ENCODE results near the gene KRT6A.
"Not testable (repeated sequence)": the region's sequence is repeated elsewhere in the genome, so short reads cannot be mapped to it uniquely, and the experiment has no call there.

KRT6A gene

DNA sequence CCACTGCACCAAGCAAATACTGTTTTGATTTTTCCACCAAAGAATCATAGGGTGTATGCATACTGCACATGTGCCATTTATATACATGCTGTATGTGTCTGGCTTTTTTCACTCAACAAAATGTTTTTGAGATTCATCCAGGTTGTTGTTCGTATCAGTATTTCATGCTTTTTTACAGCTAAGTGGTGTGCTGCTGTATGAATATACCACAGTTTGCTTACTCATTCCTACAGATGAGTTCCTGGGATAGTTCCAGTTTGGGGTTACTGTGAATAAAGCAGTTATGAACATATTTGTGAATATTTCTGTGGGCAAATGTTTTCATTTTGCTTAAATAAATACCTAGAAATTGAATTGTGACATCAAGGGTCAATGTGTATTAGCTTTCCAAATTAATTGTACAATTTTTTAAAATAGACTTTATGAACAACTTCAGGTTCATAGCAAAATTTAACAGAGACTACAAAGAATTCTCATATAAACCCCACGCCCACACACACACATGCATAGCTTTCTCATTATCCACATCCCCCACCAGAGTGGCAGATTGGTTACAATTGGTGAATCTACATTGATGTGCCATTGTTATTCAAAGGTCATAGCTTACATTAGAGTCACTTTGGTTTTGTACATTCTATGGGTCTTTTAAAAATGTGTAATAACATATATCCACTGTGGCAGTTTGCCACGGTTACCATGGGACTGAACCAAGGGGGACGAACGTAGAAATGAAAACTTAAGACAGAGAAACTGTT is 6.9 kb upstream of the KRT6A start:
- no peak overlapping the region for H3K4me3 ChIP-seq (ENCODE audit: low read length in 2 of 2)
- no peaks in the 10 kb centered on the region for H3K27me3 ChIP-seq (ENCODE audit: control insufficient read depth in 1 of 2, insufficient read depth in 2 of 2, low read length in 2 of 2)
- no peaks in the 10 kb centered on the region for H3K36me3 ChIP-seq (ENCODE audit: control insufficient read depth in 2 of 2, insufficient read depth in 2 of 2, low read length in 2 of 2)
- peaks cover 2% of the 10 kb centered on the region for H3K4me1 ChIP-seq (ENCODE audit: control insufficient read depth, insufficient read depth, low read length)
- H3K27ac ChIP-seq (ENCODE audit: low read length): no peak overlapping the region
- H3K9ac ChIP-seq (ENCODE audit: low read length in 2 of 2): no peak overlapping the region
- H3K9me3 ChIP-seq (ENCODE audit: control insufficient read depth in 2 of 2, low read length in 2 of 2): no peaks in the 10 kb centered on the region

DNA sequence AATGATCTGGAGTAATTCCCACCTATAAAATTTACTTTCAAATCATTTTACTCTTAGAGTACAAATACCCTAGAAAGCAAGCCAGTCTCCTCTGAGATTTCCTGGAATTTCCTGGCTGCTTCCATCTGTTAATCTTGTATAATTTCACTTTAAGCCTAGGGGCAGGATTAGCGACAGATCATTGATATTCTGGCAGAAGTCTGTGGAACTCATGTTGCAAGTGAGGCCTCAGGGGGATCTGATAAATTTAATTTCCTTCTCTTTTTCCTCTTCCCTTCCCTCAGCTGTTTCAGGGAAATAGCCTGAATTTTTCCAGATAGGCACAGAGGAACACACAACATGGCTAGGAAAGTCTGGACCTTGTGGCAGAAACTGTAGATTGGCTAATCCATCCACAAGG is 5.9 kb upstream of the KRT6A start:
- Histone ChIP-seq H3K27me3 (ENCODE audit: control insufficient read depth in 1 of 2, insufficient read depth in 2 of 2, low read length in 2 of 2) (no peaks in the 10 kb centered on the region), H3K9me3 (ENCODE audit: control insufficient read depth in 2 of 2, low read length in 2 of 2) (no peaks in the 10 kb centered on the region), H3K9ac (ENCODE audit: low read length in 2 of 2) (no peak overlapping the region), H3K27ac (ENCODE audit: low read length) (no peak overlapping the region), H3K36me3 (ENCODE audit: control insufficient read depth in 2 of 2, insufficient read depth in 2 of 2, low read length in 2 of 2) (no peaks in the 10 kb centered on the region), H3K4me3 (ENCODE audit: low read length in 2 of 2) (no peak overlapping the region), H3K4me1 (ENCODE audit: control insufficient read depth, insufficient read depth, low read length) (peaks cover 2% of the 10 kb centered on the region)

DNA sequence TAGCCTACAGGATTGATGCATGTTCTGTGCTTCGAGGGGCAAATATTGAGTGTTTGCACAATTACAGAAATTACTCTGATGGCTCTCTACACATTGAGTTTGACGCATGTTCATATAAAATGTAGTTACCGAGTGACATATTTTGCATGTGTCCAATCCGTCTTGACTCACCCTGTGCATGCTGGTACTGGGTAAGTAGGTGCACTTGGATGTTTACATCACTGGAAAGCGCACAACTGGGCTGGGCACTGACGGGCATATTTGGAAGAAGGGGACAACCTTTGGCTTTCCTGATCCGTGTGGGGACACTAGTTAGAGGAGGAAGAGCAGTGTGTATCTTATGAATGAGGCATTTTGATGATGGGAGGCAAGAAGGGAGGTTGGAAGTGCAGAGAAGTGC is 4.9 kb upstream of the KRT6A start:
- no peak overlapping the region for H3K9ac ChIP-seq (ENCODE audit: low read length in 2 of 2)
- H3K36me3 ChIP-seq (ENCODE audit: control insufficient read depth in 2 of 2, insufficient read depth in 2 of 2, low read length in 2 of 2): no peaks in the 10 kb centered on the region
- H3K9me3 ChIP-seq (ENCODE audit: control insufficient read depth in 2 of 2, low read length in 2 of 2): no peaks in the 10 kb centered on the region
- no peak overlapping the region for H3K27ac ChIP-seq (ENCODE audit: low read length)
- peaks cover 2% of the 10 kb centered on the region for H3K4me1 ChIP-seq (ENCODE audit: control insufficient read depth, insufficient read depth, low read length)
- H3K27me3 ChIP-seq (ENCODE audit: control insufficient read depth in 1 of 2, insufficient read depth in 2 of 2, low read length in 2 of 2): no peaks in the 10 kb centered on the region
- no peak overlapping the region for H3K4me3 ChIP-seq (ENCODE audit: low read length in 2 of 2)

DNA sequence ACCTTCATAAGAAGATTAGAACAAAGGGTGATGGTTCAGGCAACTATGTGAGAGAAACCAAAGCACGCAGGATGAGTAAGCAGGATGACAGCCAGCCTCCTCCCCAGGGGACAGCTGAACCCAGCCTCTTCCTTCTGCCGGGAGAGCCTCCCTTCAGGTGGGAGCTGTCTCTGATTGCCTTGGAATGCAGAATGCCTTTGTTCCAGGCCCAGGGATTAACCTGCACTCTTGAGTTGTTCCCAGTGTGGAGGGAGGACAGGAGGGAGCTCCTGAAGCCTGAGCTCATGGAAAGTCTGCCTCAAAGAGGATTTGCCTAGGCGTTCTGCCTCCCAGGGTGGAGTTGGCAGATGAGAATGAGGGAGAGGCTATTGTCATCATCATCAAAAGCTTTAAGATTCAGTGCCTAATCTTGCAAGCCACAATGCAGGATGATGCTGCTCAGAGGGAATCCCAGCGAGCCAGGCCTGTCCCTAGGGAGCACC is 3.6 kb upstream of the KRT6A start:
- H3K4me1 ChIP-seq (ENCODE audit: control insufficient read depth, insufficient read depth, low read length): peaks cover 2% of the 10 kb centered on the region
- H3K9me3 ChIP-seq (ENCODE audit: control insufficient read depth in 2 of 2, low read length in 2 of 2): no peaks in the 10 kb centered on the region
- no peak overlapping the region for H3K4me3 ChIP-seq (ENCODE audit: low read length in 2 of 2)
- H3K27ac ChIP-seq (ENCODE audit: low read length): no peak overlapping the region
- H3K27me3 ChIP-seq (ENCODE audit: control insufficient read depth in 1 of 2, insufficient read depth in 2 of 2, low read length in 2 of 2): no peaks in the 10 kb centered on the region
- H3K9ac ChIP-seq (ENCODE audit: low read length in 2 of 2): no peak overlapping the region
- no peaks in the 10 kb centered on the region for H3K36me3 ChIP-seq (ENCODE audit: control insufficient read depth in 2 of 2, insufficient read depth in 2 of 2, low read length in 2 of 2)

DNA sequence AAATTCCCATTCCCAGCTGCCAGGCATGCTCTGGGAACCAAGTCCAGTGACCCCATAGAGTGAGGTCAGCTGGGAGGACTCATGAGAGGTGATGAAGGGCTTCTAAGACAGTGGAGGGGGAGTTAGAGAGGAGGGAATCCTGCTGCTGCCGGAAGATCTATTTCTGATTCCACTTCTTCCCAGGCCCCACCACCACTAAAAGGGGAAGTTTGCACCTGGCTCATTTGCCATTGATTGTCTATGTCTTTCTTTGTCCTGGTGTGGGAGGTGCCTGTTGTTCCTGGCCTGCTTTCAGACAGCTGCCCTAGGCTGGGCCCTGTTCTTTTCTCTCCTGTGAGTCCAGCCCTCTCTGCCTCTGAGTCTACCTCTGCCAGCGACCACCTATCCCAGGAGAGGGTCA is 3.0 kb upstream of the KRT6A start:
- no peaks in the 10 kb centered on the region for H3K27me3 ChIP-seq (ENCODE audit: control insufficient read depth in 1 of 2, insufficient read depth in 2 of 2, low read length in 2 of 2)
- H3K4me1 ChIP-seq (ENCODE audit: control insufficient read depth, insufficient read depth, low read length): peaks cover 2% of the 10 kb centered on the region
- no peak overlapping the region for H3K9ac ChIP-seq (ENCODE audit: low read length in 2 of 2)
- no peaks in the 10 kb centered on the region for H3K36me3 ChIP-seq (ENCODE audit: control insufficient read depth in 2 of 2, insufficient read depth in 2 of 2, low read length in 2 of 2)
- H3K9me3 ChIP-seq (ENCODE audit: control insufficient read depth in 2 of 2, low read length in 2 of 2): no peaks in the 10 kb centered on the region
- H3K4me3 ChIP-seq (ENCODE audit: low read length in 2 of 2): no peak overlapping the region
- no peak overlapping the region for H3K27ac ChIP-seq (ENCODE audit: low read length)

DNA sequence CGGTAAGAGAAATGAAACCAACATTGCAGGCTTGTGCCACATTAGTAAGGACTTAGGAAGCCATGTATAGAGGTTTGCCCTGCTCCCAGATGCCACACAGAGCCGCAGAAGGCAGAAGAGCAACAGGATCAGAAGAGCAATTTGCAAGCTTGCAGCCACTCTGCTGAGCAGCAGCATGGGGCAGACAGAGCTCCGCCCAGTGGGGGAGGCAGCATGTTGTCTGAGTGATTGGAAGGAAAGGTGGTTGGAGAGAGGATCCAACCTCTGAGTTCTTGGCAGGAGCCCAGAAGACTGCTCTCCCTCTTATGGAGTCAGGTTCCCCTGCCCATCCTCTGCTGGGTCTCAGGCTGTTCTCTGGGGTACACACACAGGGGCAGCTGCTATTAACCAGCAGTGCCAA is 2.3 kb upstream of the KRT6A start:
- H3K27me3 ChIP-seq (ENCODE audit: control insufficient read depth in 1 of 2, insufficient read depth in 2 of 2, low read length in 2 of 2): no peaks in the 10 kb centered on the region
- H3K27ac ChIP-seq (ENCODE audit: low read length): no peak overlapping the region
- no peak overlapping the region for H3K9ac ChIP-seq (ENCODE audit: low read length in 2 of 2)
- H3K36me3 ChIP-seq (ENCODE audit: control insufficient read depth in 2 of 2, insufficient read depth in 2 of 2, low read length in 2 of 2): no peaks in the 10 kb centered on the region
- no peak overlapping the region for H3K4me3 ChIP-seq (ENCODE audit: low read length in 2 of 2)
- peaks cover 2% of the 10 kb centered on the region for H3K4me1 ChIP-seq (ENCODE audit: control insufficient read depth, insufficient read depth, low read length)
- no peaks in the 10 kb centered on the region for H3K9me3 ChIP-seq (ENCODE audit: control insufficient read depth in 2 of 2, low read length in 2 of 2)

DNA sequence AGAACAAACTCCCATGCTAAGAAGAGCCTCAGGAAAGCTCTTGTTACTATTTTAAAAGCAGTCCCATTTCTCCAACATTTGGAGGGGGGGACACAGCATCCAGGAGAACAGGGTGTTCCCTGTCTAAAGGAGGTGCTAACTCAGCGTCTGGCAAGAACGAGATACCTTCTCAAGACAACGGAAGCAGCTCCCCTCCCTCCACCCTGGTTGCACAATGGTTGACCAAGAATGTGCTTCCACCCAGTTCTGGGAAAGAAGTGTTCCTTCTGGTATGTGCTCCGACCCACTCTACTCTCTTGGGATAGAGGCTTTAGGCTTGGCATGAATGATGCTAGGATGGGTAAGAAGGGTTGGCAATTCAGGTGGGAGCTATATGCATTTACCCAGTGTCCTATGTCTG is 1.5 kb upstream of the KRT6A start:
- no peaks in the 10 kb centered on the region for H3K36me3 ChIP-seq (ENCODE audit: control insufficient read depth in 2 of 2, insufficient read depth in 2 of 2, low read length in 2 of 2)
- H3K4me3 ChIP-seq (ENCODE audit: low read length in 2 of 2): no peak overlapping the region
- H3K4me1 ChIP-seq (ENCODE audit: control insufficient read depth, insufficient read depth, low read length): peaks cover 2% of the 10 kb centered on the region
- H3K27me3 ChIP-seq (ENCODE audit: control insufficient read depth in 1 of 2, insufficient read depth in 2 of 2, low read length in 2 of 2): no peaks in the 10 kb centered on the region
- no peak overlapping the region for H3K27ac ChIP-seq (ENCODE audit: low read length)
- H3K9ac ChIP-seq (ENCODE audit: low read length in 2 of 2): no peak overlapping the region
- H3K9me3 ChIP-seq (ENCODE audit: control insufficient read depth in 2 of 2, low read length in 2 of 2): no peaks in the 10 kb centered on the region

DNA sequence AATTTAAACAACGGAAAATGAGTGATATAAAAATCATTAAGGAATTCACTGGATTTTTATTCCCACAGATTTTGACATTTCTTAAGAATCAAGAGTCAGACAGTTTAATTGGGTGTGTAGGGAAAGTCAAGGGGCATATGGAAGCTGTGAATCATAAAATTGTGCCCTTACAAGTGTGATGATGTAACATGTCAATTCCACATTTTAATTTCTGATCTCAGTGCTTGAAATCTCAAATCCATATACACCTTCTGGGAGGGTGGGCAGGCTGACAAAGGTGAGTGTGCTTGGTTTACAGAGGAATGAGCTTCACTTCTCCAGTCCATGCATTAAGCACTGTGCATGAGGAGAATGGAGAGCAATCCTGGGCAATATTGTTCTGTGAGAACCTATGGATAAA is 1.0 kb upstream of the KRT6A start:
- H3K9ac ChIP-seq (ENCODE audit: low read length in 2 of 2): no peak overlapping the region
- no peaks in the 10 kb centered on the region for H3K9me3 ChIP-seq (ENCODE audit: control insufficient read depth in 2 of 2, low read length in 2 of 2)
- H3K27ac ChIP-seq (ENCODE audit: low read length): no peak overlapping the region
- H3K36me3 ChIP-seq (ENCODE audit: control insufficient read depth in 2 of 2, insufficient read depth in 2 of 2, low read length in 2 of 2): no peaks in the 10 kb centered on the region
- no peaks in the 10 kb centered on the region for H3K27me3 ChIP-seq (ENCODE audit: control insufficient read depth in 1 of 2, insufficient read depth in 2 of 2, low read length in 2 of 2)
- no peak overlapping the region for H3K4me3 ChIP-seq (ENCODE audit: low read length in 2 of 2)
- H3K4me1 ChIP-seq (ENCODE audit: control insufficient read depth, insufficient read depth, low read length): peaks cover 2% of the 10 kb centered on the region

DNA sequence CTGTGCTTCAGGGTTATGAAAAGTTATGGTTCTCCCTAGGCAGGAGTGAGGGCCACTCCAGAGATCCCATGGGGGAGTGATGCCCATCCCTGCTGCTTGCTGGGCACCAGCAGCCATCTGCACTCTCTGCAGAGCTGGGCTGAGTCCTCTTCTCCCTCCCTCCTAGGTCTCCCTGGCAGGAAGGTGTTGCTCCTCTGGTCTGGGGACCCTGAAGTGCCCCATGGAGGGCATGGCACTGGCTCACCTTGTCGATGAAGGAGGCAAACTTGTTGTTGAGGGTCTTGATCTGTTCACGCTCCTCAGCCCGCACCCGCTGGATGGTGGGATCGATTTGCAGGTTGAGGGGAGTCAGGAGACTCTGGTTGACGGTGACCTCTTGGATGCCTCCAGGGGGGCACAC is 652 bp downstream of the KRT6A start:
- H3K4me3 ChIP-seq (ENCODE audit: low read length in 2 of 2): not testable (repeated sequence)

DNA sequence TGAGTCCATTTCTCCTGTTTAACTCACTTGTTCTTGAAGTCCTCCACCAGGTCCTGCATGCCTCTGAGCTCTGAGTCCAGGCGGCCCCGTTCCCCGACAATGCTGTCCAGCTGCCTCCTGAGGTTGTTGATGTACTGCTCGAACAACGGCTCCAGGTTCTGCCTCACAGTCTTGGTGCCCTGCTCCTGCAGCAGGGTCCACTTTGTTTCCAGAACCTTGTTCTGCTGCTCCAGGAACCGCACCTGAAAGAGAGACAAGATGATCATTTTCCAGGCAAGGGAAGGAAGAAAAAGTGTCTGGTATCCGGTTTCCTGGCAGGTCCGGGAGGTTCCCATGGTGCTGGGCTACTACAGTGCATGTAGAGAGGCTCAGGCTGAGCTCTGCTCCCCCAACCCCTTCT is 1.6 kb downstream of the KRT6A start:
- not testable (repeated sequence) for H3K27ac ChIP-seq (ENCODE audit: low read length)

More for the DNA sequence above, 652 bp downstream of the KRT6A start:
- not testable (repeated sequence) for H3K36me3 ChIP-seq (ENCODE audit: control insufficient read depth in 2 of 2, insufficient read depth in 2 of 2, low read length in 2 of 2); H3K27me3 ChIP-seq (ENCODE audit: control insufficient read depth in 1 of 2, insufficient read depth in 2 of 2, low read length in 2 of 2); H3K4me1 ChIP-seq (ENCODE audit: control insufficient read depth, insufficient read depth, low read length); H3K9me3 ChIP-seq (ENCODE audit: control insufficient read depth in 2 of 2, low read length in 2 of 2); H3K27ac ChIP-seq (ENCODE audit: low read length); H3K9ac ChIP-seq (ENCODE audit: low read length in 2 of 2)

DNA sequence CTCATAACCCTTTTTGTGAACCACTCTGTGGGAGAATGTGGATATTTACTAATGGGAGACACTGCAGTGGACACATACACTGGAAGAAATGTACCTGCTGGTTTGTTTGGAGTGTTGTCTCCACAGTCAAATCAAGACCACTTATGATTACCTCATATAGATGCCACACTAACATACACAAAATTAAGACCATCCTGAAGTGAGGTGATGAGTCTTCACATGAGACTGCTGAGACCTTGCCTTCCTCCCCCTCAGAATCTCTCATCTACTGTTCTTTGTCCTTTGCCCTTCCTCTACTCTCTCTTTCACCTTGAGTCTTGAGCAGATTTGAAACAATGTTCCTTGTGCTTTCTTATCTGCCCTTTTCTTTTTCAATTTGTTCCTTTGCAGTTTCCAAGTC is 4.3 kb downstream of the KRT6A start:
- Histone ChIP-seq H3K27ac (ENCODE audit: low read length) (no peak overlapping the region), H3K4me3 (ENCODE audit: low read length in 2 of 2) (no peak overlapping the region), H3K9ac (ENCODE audit: low read length in 2 of 2) (no peak overlapping the region), H3K36me3 (ENCODE audit: control insufficient read depth in 2 of 2, insufficient read depth in 2 of 2, low read length in 2 of 2) (no peaks in the 10 kb centered on the region), H3K27me3 (ENCODE audit: control insufficient read depth in 1 of 2, insufficient read depth in 2 of 2, low read length in 2 of 2) (no peaks in the 10 kb centered on the region), H3K4me1 (ENCODE audit: control insufficient read depth, insufficient read depth, low read length) (no peaks in the 10 kb centered on the region), H3K9me3 (ENCODE audit: control insufficient read depth in 2 of 2, low read length in 2 of 2) (no peaks in the 10 kb centered on the region)

More for the DNA sequence above, 1.6 kb downstream of the KRT6A start:
- not testable (repeated sequence) for H3K9ac ChIP-seq (ENCODE audit: low read length in 2 of 2); H3K9me3 ChIP-seq (ENCODE audit: control insufficient read depth in 2 of 2, low read length in 2 of 2); H3K4me3 ChIP-seq (ENCODE audit: low read length in 2 of 2); H3K36me3 ChIP-seq (ENCODE audit: control insufficient read depth in 2 of 2, insufficient read depth in 2 of 2, low read length in 2 of 2); H3K27me3 ChIP-seq (ENCODE audit: control insufficient read depth in 1 of 2, insufficient read depth in 2 of 2, low read length in 2 of 2); H3K4me1 ChIP-seq (ENCODE audit: control insufficient read depth, insufficient read depth, low read length)
